Measurements from ENCODE around the gene IGF2R.

- TF ChIP-seq CTCF (IDR thresholded peaks at IDR 0.05), result no peak
- TF ChIP-seq POLR2A (IDR thresholded peaks at IDR 0.05), result no peak
These were observed 155.7 kb downstream of the IGF2R start for GRCh38 chr6:160124605-160125004.

All from vagina (tissue), 2 donors.